SU-DHL-6 (cell line): ENCODE data around the gene SMAD4.

Experiments
- H2AFZ ChIP-seq: fragments of 200-600 bp; sonication (generic); 2 replicates; pipeline ENCODE4 v1.6.1; 2014; ENCODE audit warnings: low read depth, mild to moderate bottlenecking, moderate library complexity, mixed read lengths, antibody characterized with exemption, low read length; ENCODE audit not compliant: severe bottlenecking
- H3F3A ChIP-seq: fragments of 200-600 bp; shearing (Covaris generic); 2 replicates; pipeline ENCODE4 v1.6.0; 2016; ENCODE audit warnings: antibody characterized with exemption, mild to moderate bottlenecking; ENCODE audit not compliant: insufficient read depth
- H3K27ac ChIP-seq: fragments of 200-600 bp; sonication (generic); 2 replicates; pipeline ENCODE4 v1.5.1; 2016; ENCODE audit warnings: low read depth, mild to moderate bottlenecking, low read length, moderate library complexity, mixed read lengths
- H3K27me3 ChIP-seq: fragments of 200-600 bp; sonication (generic), shearing (Covaris generic); 2 replicates; pipeline ENCODE4 v1.6.0; 2014; ENCODE audit warnings: mild to moderate bottlenecking, low read length
- H3K36me3 ChIP-seq: fragments of 200-600 bp; sonication (generic); 2 replicates; pipeline ENCODE4 v1.6.1; 2014; ENCODE audit warnings: mild to moderate bottlenecking, low read length, mixed read lengths
- H3K4me2 ChIP-seq: fragments of 300-600, 200-600 bp; shearing (Covaris generic), sonication (generic); 2 replicates; pipeline ENCODE4 v1.6.0; 2014; ENCODE audit warnings: low read length, low read depth, mild to moderate bottlenecking; ENCODE audit not compliant: poor library complexity, severe bottlenecking
- H3K4me3 ChIP-seq: fragments of 200-600 bp; sonication (generic); 2 replicates; pipeline ENCODE4 v1.5.1; 2014; ENCODE audit warnings: antibody characterized with exemption, low read length, mild to moderate bottlenecking, mixed read lengths; ENCODE audit not compliant: insufficient read depth, poor library complexity, severe bottlenecking
- H3K79me2 ChIP-seq: fragments of 200-600 bp; sonication (generic); 2 replicates; pipeline ENCODE4 v1.6.1; 2014; ENCODE audit warnings: mild to moderate bottlenecking, low read length, moderate library complexity; ENCODE audit not compliant: insufficient read depth
- H3K9ac ChIP-seq: fragments of 200-600 bp; sonication (generic); 2 replicates; pipeline ENCODE4 v1.7.0; 2014; ENCODE audit warnings: mild to moderate bottlenecking, low read length
- H3K9me2 ChIP-seq: fragments of 200-600 bp; sonication (generic); replicated peaks from 2 replicates; pipeline ENCODE4 v1.6.1; 2014; ENCODE audit warnings: low read length; ENCODE audit not compliant: insufficient read depth
- H3K9me3 ChIP-seq: fragments of 200-600 bp; sonication (generic); 2 replicates; pipeline ENCODE4 v1.6.1; 2014; ENCODE audit warnings: low read length, mixed read lengths; ENCODE audit not compliant: insufficient read depth
- H4K20me1 ChIP-seq: fragments of 200-600 bp; sonication (generic); 2 replicates; pipeline ENCODE4 v1.6.1; 2014; ENCODE audit warnings: low read depth, mild to moderate bottlenecking, antibody characterized with exemption, low read length, moderate library complexity, mixed read lengths
- CTCF ChIP-seq: fragments of 200-600 bp; sonication (generic); IDR thresholded peaks from one replicate; pipeline ENCODE4 v1.5.1; 2017; ENCODE audit warnings: antibody characterized with exemption, mild to moderate bottlenecking, low read length, moderate library complexity; ENCODE audit not compliant: insufficient read depth, poor library complexity, severe bottlenecking
- EZH2phosphoT487 ChIP-seq: fragments of 200-600 bp; sonication (generic), shearing (Covaris generic); conservative IDR thresholded peaks from 2 replicates; pipeline ENCODE4 v1.6.1; 2018; ENCODE audit warnings: mild to moderate bottlenecking, antibody characterized with exemption, low read length, moderate library complexity, mixed read lengths

Gene SMAD4

GRCh38 chr18:51076503-51076902, 46.5 kb downstream of the SMAD4 start:
- Histone ChIP-seq H3K36me3 (peaks cover 52% of the 10 kb centered on the region), H3K4me3 (no peak overlapping the region), H3F3A (peaks cover 4% of the 10 kb centered on the region), H3K79me2 (peaks cover 16% of the 10 kb centered on the region; the same call in 1 of the 2 replicates), H3K9ac (no peak overlapping the region), H3K4me2 (no peak overlapping the region), H3K27ac (no peak overlapping the region), H2AFZ (no peak overlapping the region), H4K20me1 (peaks cover 26% of the 10 kb centered on the region), H3K9me3 (no peaks in the 10 kb centered on the region), H3K27me3 (no peaks in the 10 kb centered on the region), H3K9me2 (no peaks in the 10 kb centered on the region)
- no peak for TF ChIP-seq EZH2phosphoT487

GRCh38 chr18:51077217-51077616, 47.2 kb downstream of the SMAD4 start:
- H3K79me2 ChIP-seq = peaks cover 16% of the 10 kb centered on the region; the same call in 1 of the 2 replicates
- H3K9me2 ChIP-seq = no peaks in the 10 kb centered on the region
- no peaks in the 10 kb centered on the region for H3K9me3 ChIP-seq
- no peaks in the 10 kb centered on the region for H3K27me3 ChIP-seq
- no peak overlapping the region for H3K9ac ChIP-seq
- H4K20me1 ChIP-seq = peaks cover 26% of the 10 kb centered on the region
- no peak for TF ChIP-seq CTCF
- no peak overlapping the region for H2AFZ ChIP-seq
- H3K27ac ChIP-seq = no peak overlapping the region
- H3K4me2 ChIP-seq = no peak overlapping the region
- peaks cover 54% of the 10 kb centered on the region for H3K36me3 ChIP-seq
- H3F3A ChIP-seq = peaks cover 4% of the 10 kb centered on the region
- H3K4me3 ChIP-seq = no peak overlapping the region

GRCh38 chr18:51078026-51078425, 48.0 kb downstream of the SMAD4 start:
- no peak overlapping the region for H3K4me2 ChIP-seq
- no peak overlapping the region for H3K27ac ChIP-seq
- H2AFZ ChIP-seq = no peak overlapping the region
- no peaks in the 10 kb centered on the region for H3K9me3 ChIP-seq
- H3K36me3 ChIP-seq = peaks cover 50% of the 10 kb centered on the region
- H3F3A ChIP-seq = peaks cover 4% of the 10 kb centered on the region
- peaks cover 21% of the 10 kb centered on the region for H4K20me1 ChIP-seq
- no peaks in the 10 kb centered on the region for H3K27me3 ChIP-seq
- no peak overlapping the region for H3K4me3 ChIP-seq
- H3K79me2 ChIP-seq = peaks cover 11% of the 10 kb centered on the region; the same call in 1 of the 2 replicates
- TF ChIP-seq EZH2phosphoT487 = no peak
- no peak for TF ChIP-seq CTCF
- no peak overlapping the region for H3K9ac ChIP-seq
- H3K9me2 ChIP-seq = no peaks in the 10 kb centered on the region

GRCh38 chr18:51082571-51083267, 52.7 kb downstream of the SMAD4 start:
- no peak overlapping the region for H3K27ac ChIP-seq
- H4K20me1 ChIP-seq = no peaks in the 10 kb centered on the region
- H3K4me3 ChIP-seq = no peak overlapping the region
- H3K9me3 ChIP-seq = no peaks in the 10 kb centered on the region
- H3K27me3 ChIP-seq = no peaks in the 10 kb centered on the region
- peaks cover 57% of the 10 kb centered on the region for H3K36me3 ChIP-seq
- H3K9ac ChIP-seq = no peak overlapping the region
- no peaks in the 10 kb centered on the region for H3K9me2 ChIP-seq
- H2AFZ ChIP-seq = no peak overlapping the region
- TF ChIP-seq EZH2phosphoT487 = no peak
- no peak for TF ChIP-seq CTCF
- H3F3A ChIP-seq = no peaks in the 10 kb centered on the region
- no peaks in the 10 kb centered on the region for H3K79me2 ChIP-seq
- no peak overlapping the region for H3K4me2 ChIP-seq
